Activated T-cell treated with anti-CD3 and anti-CD28 coated beads for 24 hours (primary cell): ENCODE measurements around the gene FBN1.

Experiments
- DNase-seq: peaks from one replicate; pipeline ENCODE4 v3.0.0-alpha.2; 2020; ENCODE audit warnings: low read depth

The FBN1 gene

GRCh38 chr15:48652510-48653076, 7.1 kb upstream of the FBN1 start:
- DNase-seq, result no peak

GRCh38 chr15:48650931-48651330, 5.4 kb upstream of the FBN1 start:
- no peak for DNase-seq

GRCh38 chr15:48647962-48648361, 2.5 kb upstream of the FBN1 start:
- DNase-seq, result no peak

- no peak for DNase-seq
These were observed 822 bp upstream of the FBN1 start for GRCh38 chr15:48646331-48646730.

- DNase-seq, result no peak
These were observed 517 bp downstream of the FBN1 start for GRCh38 chr15:48644827-48645557.

- DNase-seq, result no peak
These were observed 1.1 kb downstream of the FBN1 start for GRCh38 chr15:48644467-48644826.

- DNase-seq, result no peak
These were observed 1.6 kb downstream of the FBN1 start for GRCh38 chr15:48643776-48644466.

- DNase-seq, result no peak
These were observed 2.3 kb downstream of the FBN1 start for GRCh38 chr15:48643206-48643605.

- no peak for DNase-seq
These were observed 2.7 kb downstream of the FBN1 start for GRCh38 chr15:48642795-48643194.

GRCh38 chr15:48641416-48641815, 4.1 kb downstream of the FBN1 start:
- DNase-seq, result no peak

- DNase-seq, result no peak
These were observed 6.5 kb downstream of the FBN1 start for GRCh38 chr15:48638963-48639362.

GRCh38 chr15:48637639-48638038, 7.9 kb downstream of the FBN1 start:
- DNase-seq, result no peak

- no peak for DNase-seq
These were observed 9.0 kb downstream of the FBN1 start for GRCh38 chr15:48636511-48636910.

- DNase-seq, result no peak
These were observed 10.6 kb downstream of the FBN1 start for GRCh38 chr15:48634893-48635292.

- no peak for DNase-seq
These were observed 11.4 kb downstream of the FBN1 start for GRCh38 chr15:48634096-48634495.

- DNase-seq, result no peak
These were observed 12.9 kb downstream of the FBN1 start for GRCh38 chr15:48632651-48633050.

- DNase-seq, result no peak
These were observed 14.2 kb downstream of the FBN1 start for GRCh38 chr15:48631176-48631770.

GRCh38 chr15:48630245-48630644, 15.3 kb downstream of the FBN1 start:
- no peak for DNase-seq

GRCh38 chr15:48628832-48629231, 16.7 kb downstream of the FBN1 start:
- no peak for DNase-seq

GRCh38 chr15:48627260-48627940, 18.1 kb downstream of the FBN1 start:
- DNase-seq, result no peak

GRCh38 chr15:48625126-48625525, 20.4 kb downstream of the FBN1 start:
- no peak for DNase-seq

GRCh38 chr15:48624700-48625099, 20.8 kb downstream of the FBN1 start:
- no peak for DNase-seq

GRCh38 chr15:48623456-48623855, 22.1 kb downstream of the FBN1 start:
- no peak for DNase-seq
